Keratinocyte (primary cell): ENCODE measurements around the gene ANKRD9. TPM values are rescaled to one million over a fixed set of nuclear protein-coding genes. Genes with fewer than 3 reads are reported as not detected.

Source experiments
- DNase-seq: peaks from one replicate; pipeline ENCODE4 v3.0.0-alpha.2; 2011; ENCODE audit warnings: low read depth, missing footprints, low spot score
- FAIRE-seq: peaks from 2 replicates; lab custom pipeline; 2011; peaks lifted over from hg19 to GRCh38; lab: Jason Lieb, UNC
- H2AFZ ChIP-seq: 2 replicates; pipeline ENCODE4 v1.6.0; 2012; ENCODE audit warnings: low read length, control low read depth, inconsistent platforms; ENCODE audit not compliant: control insufficient read depth
- H3K27ac ChIP-seq: 2 replicates; pipeline ENCODE4 v1.5.1; 2011; ENCODE audit warnings: low read length; ENCODE audit not compliant: control insufficient read depth, insufficient read depth
- H3K27me3 ChIP-seq: 3 replicates; pipeline ENCODE4 v1.6.0; 2011; ENCODE audit warnings: low read length; ENCODE audit not compliant: control insufficient read depth, insufficient read depth; ENCODE audit errors: extremely low read depth
- H3K36me3 ChIP-seq, 2 experiments: 2 replicates in 1 of 2; 3 replicates in 1 of 2; pipeline ENCODE4 v1.5.1; 2011; ENCODE audit warnings: low read length in 2 of 2, mild to moderate bottlenecking in 1 of 2; ENCODE audit not compliant: control insufficient read depth in 2 of 2, insufficient read depth in 2 of 2; ENCODE audit errors: extremely low read depth in 1 of 2
- H3K4me1 ChIP-seq: 3 replicates; pipeline ENCODE4 v1.5.1; 2011; ENCODE audit warnings: low read length; ENCODE audit not compliant: control insufficient read depth, insufficient read depth; ENCODE audit errors: extremely low read depth
- H3K4me2 ChIP-seq: 3 replicates; pipeline ENCODE4 v1.6.0; 2011; ENCODE audit warnings: low read depth, low read length; ENCODE audit not compliant: control insufficient read depth, insufficient read depth; ENCODE audit errors: extremely low read depth
- H3K4me3 ChIP-seq, 3 experiments: fragments of 200-600 bp in 1 of 3; sonication (generic) in 1 of 3; 2 replicates in 2 of 3; 3 replicates in 1 of 3; pipeline ENCODE4 v1.5.1; 2011 to 2016; ENCODE audit warnings: low read length in 3 of 3, mild to moderate bottlenecking in 3 of 3, control low read depth in 2 of 3, inconsistent platforms in 1 of 3, low read depth in 1 of 3, mixed read lengths in 1 of 3, mixed run types in 1 of 3, moderate library complexity in 1 of 3; ENCODE audit not compliant: control insufficient read depth in 2 of 3, insufficient read depth in 2 of 3; ENCODE audit errors: extremely low read depth in 1 of 3
- H3K79me2 ChIP-seq: 2 replicates; pipeline ENCODE4 v1.6.0; 2012; ENCODE audit warnings: low read length; ENCODE audit not compliant: control insufficient read depth, insufficient read depth
- H3K9ac ChIP-seq: 3 replicates; pipeline ENCODE4 v1.6.0; 2011; ENCODE audit warnings: low read length; ENCODE audit not compliant: control insufficient read depth, insufficient read depth; ENCODE audit errors: extremely low read depth
- H3K9me1 ChIP-seq: 3 replicates; pipeline ENCODE4 v1.6.0; 2011; ENCODE audit warnings: low read length; ENCODE audit not compliant: control insufficient read depth, insufficient read depth; ENCODE audit errors: extremely low read depth
- H3K9me3 ChIP-seq: 2 replicates; pipeline ENCODE4 v1.5.1; 2012; ENCODE audit warnings: low read depth, low read length; ENCODE audit not compliant: control insufficient read depth
- H4K20me1 ChIP-seq: 3 replicates; pipeline ENCODE4 v1.6.0; 2011; ENCODE audit warnings: low read length; ENCODE audit not compliant: control insufficient read depth, insufficient read depth; ENCODE audit errors: extremely low read depth
- EZH2 ChIP-seq: IDR thresholded peaks from one replicate; pipeline ENCODE4 v1.6.1; 2012; ENCODE audit warnings: inconsistent platforms, mild to moderate bottlenecking, low read length, moderate library complexity
- dilution Hi-C: fragments of 300-500 bp; cut with MboI; formaldehyde crosslinking; loops from one replicate; pipeline ENCODE4 v1.7.0; 2020; ENCODE audit warnings: low sequenced_read_pairs; ENCODE audit not compliant: extremely low pct_ligation_motif_present
- polyA plus RNA-seq, 5 experiments: library from polyadenylated mRNA; depleted of rRNA in 3 of 5; stranded (reverse) in 3 of 5; stranded (forward) in 1 of 5; unstranded in 1 of 5; fragments of >200 nt; gene quantifications; 1 replicate in 1 of 5; 2 replicates in 3 of 5; 3 replicates in 1 of 5; pipeline versions ENCODE4 v1.2.1 to v1.2.3, GENCODE V29; 2011 to 2012; ENCODE audit warnings: missing spikeins in 2 of 5, low read depth in 1 of 5, low replicate concordance in 1 of 5
- TF ChIP-seq, protein P1 (sequence below), 3 experiments: IDR thresholded peaks in 1 of 3; conservative IDR thresholded peaks in 1 of 3; optimal IDR thresholded peaks in 1 of 3; 2 replicates in 2 of 3; 3 replicates in 1 of 3; pipeline versions ENCODE3 to v1.5.1; 2011; ENCODE audit warnings: low read length in 3 of 3, mild to moderate bottlenecking in 3 of 3, moderate library complexity in 2 of 3, control low read depth in 1 of 3, inconsistent platforms in 1 of 3; ENCODE audit not compliant: insufficient read depth in 2 of 3; ENCODE audit errors: extremely low read depth in 1 of 3

The ANKRD9 gene
- polyA plus RNA-seq, 1 donor (not counting 4 experiments of a cell fraction or from before 2014, with no cell fraction given), result 4.9 TPM

- Histone ChIP-seq H3K79me2 (no peaks in the 10 kb centered on the region), H3K36me3 (peaks cover 0 to 1% of the 10 kb centered on the region in 2 experiments), H2AFZ (no peak overlapping the region), H3K27ac (no peak overlapping the region), H3K9ac (no peak overlapping the region), H3K27me3 (no peaks in the 10 kb centered on the region), H4K20me1 (no peaks in the 10 kb centered on the region), H3K4me1 (peaks cover 9% of the 10 kb centered on the region), H3K4me3 (no peak overlapping the region), H3K4me2 (no peak overlapping the region), H3K9me1 (no peaks in the 10 kb centered on the region), H3K9me3 (no peaks in the 10 kb centered on the region)
- no peak for TF ChIP-seq EZH2
- TF ChIP-seq, protein P1, sequence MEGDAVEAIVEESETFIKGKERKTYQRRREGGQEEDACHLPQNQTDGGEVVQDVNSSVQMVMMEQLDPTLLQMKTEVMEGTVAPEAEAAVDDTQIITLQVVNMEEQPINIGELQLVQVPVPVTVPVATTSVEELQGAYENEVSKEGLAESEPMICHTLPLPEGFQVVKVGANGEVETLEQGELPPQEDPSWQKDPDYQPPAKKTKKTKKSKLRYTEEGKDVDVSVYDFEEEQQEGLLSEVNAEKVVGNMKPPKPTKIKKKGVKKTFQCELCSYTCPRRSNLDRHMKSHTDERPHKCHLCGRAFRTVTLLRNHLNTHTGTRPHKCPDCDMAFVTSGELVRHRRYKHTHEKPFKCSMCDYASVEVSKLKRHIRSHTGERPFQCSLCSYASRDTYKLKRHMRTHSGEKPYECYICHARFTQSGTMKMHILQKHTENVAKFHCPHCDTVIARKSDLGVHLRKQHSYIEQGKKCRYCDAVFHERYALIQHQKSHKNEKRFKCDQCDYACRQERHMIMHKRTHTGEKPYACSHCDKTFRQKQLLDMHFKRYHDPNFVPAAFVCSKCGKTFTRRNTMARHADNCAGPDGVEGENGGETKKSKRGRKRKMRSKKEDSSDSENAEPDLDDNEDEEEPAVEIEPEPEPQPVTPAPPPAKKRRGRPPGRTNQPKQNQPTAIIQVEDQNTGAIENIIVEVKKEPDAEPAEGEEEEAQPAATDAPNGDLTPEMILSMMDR (optimal IDR thresholded peaks at IDR 0.05 in 1 of 3, IDR thresholded peaks at IDR 0.05 in 1 of 3, conservative IDR thresholded peaks at IDR 0.05 in 1 of 3; ENCODE audit: extremely low read depth in 1 of 3, insufficient read depth in 2 of 3, low read length in 3 of 3), result no peak
- FAIRE-seq (no peak), DNase-seq (no peak)
- dilution Hi-C loops, result no loop called here
These were observed 19.1 kb downstream of the ANKRD9 start for GRCh38 chr14:102490456-102490855.

DNA sequence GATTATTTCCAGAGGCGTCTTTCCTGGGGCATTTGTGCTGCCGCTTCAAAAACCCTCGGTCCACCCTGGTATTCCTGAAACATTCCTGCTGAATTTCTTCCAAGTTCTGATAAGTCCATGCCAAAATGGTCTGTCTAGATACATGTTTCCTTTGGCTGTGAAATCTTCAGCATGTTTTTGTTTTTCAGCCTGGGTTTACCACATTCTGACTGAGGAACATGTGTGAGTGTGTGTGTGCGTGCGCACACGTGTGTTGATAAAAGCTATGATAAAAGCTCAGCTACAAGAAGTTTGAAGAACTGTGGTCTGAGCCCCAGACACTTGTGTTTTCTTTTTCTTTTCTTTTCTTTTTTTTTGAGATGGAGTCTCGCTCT, 22.4 kb downstream of the ANKRD9 start:
- Histone ChIP-seq H3K4me1 (peaks cover 12% of the 10 kb centered on the region), H3K4me3 (no peak overlapping the region), H3K27ac (no peak overlapping the region), H2AFZ (no peak overlapping the region), H3K9ac (no peak overlapping the region), H4K20me1 (no peaks in the 10 kb centered on the region), H3K9me1 (no peaks in the 10 kb centered on the region), H3K4me2 (no peak overlapping the region), H3K27me3 (no peaks in the 10 kb centered on the region), H3K9me3 (no peaks in the 10 kb centered on the region), H3K36me3 (peaks cover 0 to 1% of the 10 kb centered on the region in 2 experiments), H3K79me2 (no peaks in the 10 kb centered on the region)
- no peak for DNase-seq
- dilution Hi-C loops, result no loop called here
- no peak for TF ChIP-seq EZH2
- TF ChIP-seq, protein P1 (optimal IDR thresholded peaks at IDR 0.05 in 1 of 3, IDR thresholded peaks at IDR 0.05 in 1 of 3, conservative IDR thresholded peaks at IDR 0.05 in 1 of 3; ENCODE audit: extremely low read depth in 1 of 3, insufficient read depth in 2 of 3, low read length in 3 of 3), result no peak
- FAIRE-seq, result no peak
